WTC11 (cell line): ENCODE data around the gene KCNJ1.

Experiments
- NFYB ChIP-seq: sonication (generic); formaldehyde crosslinking; conservative IDR thresholded peaks from 2 replicates; pipeline ENCODE4 v1.8.0; 2022; ENCODE audit warnings: low read depth, missing genetic modification reagents
- TP53 ChIP-seq: sonication (generic); formaldehyde crosslinking; IDR thresholded peaks from 2 replicates; pipeline ENCODE4 v1.8.1; 2023; ENCODE audit warnings: mild to moderate bottlenecking, missing genetic modification reagents
- TF ChIP-seq, protein P1 (sequence below): fragments of 200-600 bp; IDR thresholded peaks from 2 replicates; pipeline ENCODE4 v1.8.0; 2022; ENCODE audit warnings: antibody characterized with exemption
- TF ChIP-seq, protein P2 (sequence below): sonication (generic); formaldehyde crosslinking; IDR thresholded peaks from 2 replicates; pipeline ENCODE4 v1.8.1; 2022; ENCODE audit warnings: low read depth, missing genetic modification reagents, borderline replicate concordance

DNA sequence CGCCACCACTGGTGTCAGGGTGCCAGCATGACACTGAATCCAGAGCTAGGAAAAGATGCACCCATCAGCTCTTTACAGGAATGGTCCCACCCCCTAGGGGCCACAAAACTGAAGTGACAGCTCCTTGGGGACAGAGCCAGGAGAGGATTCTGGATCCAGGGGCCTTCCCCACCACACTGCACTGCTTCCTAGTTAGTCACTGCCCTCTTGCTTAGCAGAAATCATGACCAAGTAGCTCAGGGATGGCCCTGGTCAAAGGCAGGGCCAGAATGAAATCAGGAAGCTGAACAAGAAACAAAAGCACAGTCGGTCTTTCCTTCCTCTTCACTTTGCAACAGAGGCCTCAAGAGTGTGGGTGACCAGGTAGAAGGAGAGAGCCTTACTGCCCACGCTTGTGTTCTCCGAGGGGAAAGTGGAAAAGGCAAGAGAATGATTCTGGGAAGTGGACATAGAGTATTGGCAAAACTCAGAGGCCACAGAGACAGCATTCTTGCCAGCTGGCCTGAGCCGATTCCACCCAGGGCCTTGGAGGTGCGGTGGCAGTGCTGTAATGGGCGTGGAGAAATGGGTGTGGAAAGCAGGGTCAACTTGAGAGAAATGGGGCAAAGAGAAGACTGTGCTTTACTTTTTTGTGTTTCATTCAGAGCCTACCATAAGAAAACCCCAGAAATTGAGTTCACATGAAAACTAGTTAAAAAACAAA is 39.8 kb downstream of the KCNJ1 start:
- no peak for TF ChIP-seq NFYB (CRISPR knock-in tag)
- no peak for TF ChIP-seq TP53
- TF ChIP-seq, protein P1, sequence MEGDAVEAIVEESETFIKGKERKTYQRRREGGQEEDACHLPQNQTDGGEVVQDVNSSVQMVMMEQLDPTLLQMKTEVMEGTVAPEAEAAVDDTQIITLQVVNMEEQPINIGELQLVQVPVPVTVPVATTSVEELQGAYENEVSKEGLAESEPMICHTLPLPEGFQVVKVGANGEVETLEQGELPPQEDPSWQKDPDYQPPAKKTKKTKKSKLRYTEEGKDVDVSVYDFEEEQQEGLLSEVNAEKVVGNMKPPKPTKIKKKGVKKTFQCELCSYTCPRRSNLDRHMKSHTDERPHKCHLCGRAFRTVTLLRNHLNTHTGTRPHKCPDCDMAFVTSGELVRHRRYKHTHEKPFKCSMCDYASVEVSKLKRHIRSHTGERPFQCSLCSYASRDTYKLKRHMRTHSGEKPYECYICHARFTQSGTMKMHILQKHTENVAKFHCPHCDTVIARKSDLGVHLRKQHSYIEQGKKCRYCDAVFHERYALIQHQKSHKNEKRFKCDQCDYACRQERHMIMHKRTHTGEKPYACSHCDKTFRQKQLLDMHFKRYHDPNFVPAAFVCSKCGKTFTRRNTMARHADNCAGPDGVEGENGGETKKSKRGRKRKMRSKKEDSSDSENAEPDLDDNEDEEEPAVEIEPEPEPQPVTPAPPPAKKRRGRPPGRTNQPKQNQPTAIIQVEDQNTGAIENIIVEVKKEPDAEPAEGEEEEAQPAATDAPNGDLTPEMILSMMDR = no peak
- TF ChIP-seq, protein P2, sequence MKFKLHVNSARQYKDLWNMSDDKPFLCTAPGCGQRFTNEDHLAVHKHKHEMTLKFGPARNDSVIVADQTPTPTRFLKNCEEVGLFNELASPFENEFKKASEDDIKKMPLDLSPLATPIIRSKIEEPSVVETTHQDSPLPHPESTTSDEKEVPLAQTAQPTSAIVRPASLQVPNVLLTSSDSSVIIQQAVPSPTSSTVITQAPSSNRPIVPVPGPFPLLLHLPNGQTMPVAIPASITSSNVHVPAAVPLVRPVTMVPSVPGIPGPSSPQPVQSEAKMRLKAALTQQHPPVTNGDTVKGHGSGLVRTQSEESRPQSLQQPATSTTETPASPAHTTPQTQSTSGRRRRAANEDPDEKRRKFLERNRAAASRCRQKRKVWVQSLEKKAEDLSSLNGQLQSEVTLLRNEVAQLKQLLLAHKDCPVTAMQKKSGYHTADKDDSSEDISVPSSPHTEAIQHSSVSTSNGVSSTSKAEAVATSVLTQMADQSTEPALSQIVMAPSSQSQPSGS (CRISPR knock-in tag) = no peak
